Adipocyte (in vitro differentiated cells): Measurements from ENCODE around the gene PRL.

Experiments used
- DNase-seq: peaks from one replicate; pipeline ENCODE4 v3.0.0-alpha.2; 2015; ENCODE audit warnings: low read depth
- H3K27me3 ChIP-seq: replicated peaks from 2 replicates; pipeline ENCODE4 v1.7.0; 2013; ENCODE audit warnings: mild to moderate bottlenecking, low read length, moderate library complexity; ENCODE audit not compliant: control insufficient read depth, insufficient read depth
- H3K36me3 ChIP-seq: 2 replicates; pipeline ENCODE4 v1.7.0; 2013; ENCODE audit warnings: low read length, mild to moderate bottlenecking, moderate library complexity; ENCODE audit not compliant: control insufficient read depth, insufficient read depth, severe bottlenecking
- H3K4me1 ChIP-seq: 2 replicates; pipeline ENCODE4 v1.7.0; 2013; ENCODE audit warnings: mild to moderate bottlenecking, low read length, moderate library complexity; ENCODE audit not compliant: control insufficient read depth, insufficient read depth
- H3K4me3 ChIP-seq: 2 replicates; pipeline ENCODE4 v1.7.0; 2013; ENCODE audit warnings: mild to moderate bottlenecking, low read length, moderate library complexity
- H3K9ac ChIP-seq: 2 replicates; pipeline ENCODE4 v1.7.0; 2013; ENCODE audit warnings: mild to moderate bottlenecking, low read length, moderate library complexity
- H3K9me3 ChIP-seq: 2 replicates; pipeline ENCODE4 v1.7.0; 2013; ENCODE audit warnings: mild to moderate bottlenecking, low read length, moderate library complexity; ENCODE audit not compliant: control insufficient read depth

PRL gene

GRCh38 chr6:22250486-22250885 is 46.4 kb downstream of the PRL start:
- Histone ChIP-seq H3K9me3 (no peaks in the 10 kb centered on the region), H3K9ac (peak overlapping the region; percentile 19), H3K27me3 (no peaks in the 10 kb centered on the region), H3K4me3 (peak overlapping the region; percentile 1), H3K4me1 (peaks cover 48% of the 10 kb centered on the region), H3K36me3 (no peaks in the 10 kb centered on the region)
- no peak for DNase-seq

DNA sequence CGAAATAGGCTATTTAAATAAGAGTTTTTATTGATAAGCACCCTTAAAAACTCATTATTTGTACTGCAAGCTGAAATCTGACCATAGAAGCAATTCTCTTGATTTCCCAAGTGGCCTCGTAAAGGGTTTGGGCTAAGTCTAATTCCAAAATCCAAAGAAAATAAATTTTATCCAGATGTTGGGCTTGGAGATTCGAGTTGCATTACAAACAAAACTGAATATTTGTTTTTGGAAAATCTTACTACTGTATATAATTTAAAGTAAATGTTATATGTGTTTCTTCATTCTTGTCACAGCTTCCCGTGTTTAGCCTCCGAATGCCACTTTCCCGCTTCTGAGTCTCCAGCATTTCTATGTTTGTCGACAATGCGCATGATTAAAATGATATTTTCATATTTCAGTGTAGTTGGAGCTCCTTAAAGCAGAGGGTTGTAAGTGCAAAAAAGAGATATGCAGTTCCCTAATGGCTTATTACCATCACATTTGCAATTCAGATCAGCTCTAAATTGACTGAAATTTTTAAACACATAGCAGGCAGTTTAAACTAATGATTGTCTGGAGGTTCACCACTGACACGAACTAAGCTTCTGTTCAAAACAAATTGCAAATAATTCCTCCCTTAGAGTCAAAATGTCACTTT is 47.0 kb downstream of the PRL start:
- Histone ChIP-seq H3K36me3 (no peaks in the 10 kb centered on the region), H3K9me3 (no peaks in the 10 kb centered on the region), H3K4me3 (peak overlapping the region; percentile 37), H3K9ac (peak overlapping the region; percentile 67), H3K27me3 (no peaks in the 10 kb centered on the region), H3K4me1 (peaks cover 48% of the 10 kb centered on the region)
- DNase-seq = peak; percentile 43

DNA sequence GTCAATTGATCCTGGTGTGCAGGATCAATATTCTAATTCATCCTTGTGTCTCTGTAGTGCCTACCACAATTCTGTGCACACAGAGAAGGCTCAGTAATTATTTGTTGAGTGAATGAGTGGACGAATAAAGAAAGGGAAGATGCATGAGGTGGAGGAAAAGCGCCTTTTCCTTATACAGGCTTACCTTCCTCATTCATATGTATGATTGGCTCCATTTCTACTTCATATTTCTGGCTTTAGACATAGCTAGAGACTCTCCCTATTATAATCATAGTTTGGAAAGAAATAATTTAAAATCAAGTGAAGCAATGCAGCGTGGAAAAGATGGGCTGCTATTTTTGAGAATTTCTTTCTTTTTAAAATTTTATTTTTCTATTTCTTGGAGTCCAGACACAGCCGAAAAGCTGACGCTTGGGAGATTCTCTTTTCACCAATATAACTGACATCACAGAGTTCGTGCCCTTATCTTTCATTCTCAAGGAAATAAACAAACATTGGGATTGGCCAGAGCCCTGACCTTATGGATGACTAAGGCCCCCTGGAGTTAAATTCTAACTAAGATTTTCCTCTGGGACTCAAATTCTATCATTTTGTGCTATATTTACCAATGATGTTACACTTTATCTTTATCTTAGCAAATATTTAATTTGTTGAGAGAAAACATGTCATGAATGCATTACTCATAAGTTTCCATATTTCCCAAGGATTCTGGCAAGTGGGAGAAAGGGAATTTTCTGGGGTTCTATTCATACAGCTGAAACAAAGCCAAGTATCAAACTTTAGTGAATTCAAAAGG is 48.1 kb downstream of the PRL start:
- Histone ChIP-seq H3K4me3 (peak overlapping the region; percentile 58), H3K27me3 (no peaks in the 10 kb centered on the region), H3K9me3 (no peaks in the 10 kb centered on the region), H3K9ac (peak overlapping the region; percentile 67), H3K36me3 (no peaks in the 10 kb centered on the region), H3K4me1 (peaks cover 45% of the 10 kb centered on the region)
- DNase-seq = peak; percentile 57

DNA sequence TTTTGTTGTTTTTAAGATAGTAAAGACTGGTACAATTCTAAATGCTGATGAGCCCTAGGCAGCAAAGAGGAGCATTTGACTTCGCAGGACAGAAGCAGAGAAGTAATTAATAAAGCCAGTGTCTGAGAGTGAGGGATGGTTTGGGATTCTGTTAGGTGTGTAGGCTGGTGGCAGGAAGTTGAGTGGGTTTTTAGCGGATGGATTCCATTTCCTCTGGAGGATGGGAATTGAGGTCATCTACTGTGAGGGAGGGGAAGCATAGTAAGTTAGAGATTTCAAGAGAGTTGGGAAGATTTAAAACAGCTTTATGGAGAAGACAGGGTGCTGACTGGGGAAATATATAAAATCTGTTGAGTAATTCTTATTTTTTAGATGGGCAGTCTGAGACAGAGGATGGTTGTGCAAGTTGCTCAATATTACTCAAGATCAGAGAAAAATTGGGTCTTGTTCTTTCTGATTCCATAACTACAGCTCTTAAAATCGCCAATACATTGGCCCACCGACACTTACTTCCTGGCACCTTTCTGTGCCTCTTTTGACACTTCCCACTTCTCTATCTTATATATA is 48.8 kb downstream of the PRL start:
- H3K9ac ChIP-seq = peak overlapping the region; percentile 67
- peak; percentile 57 for DNase-seq
- peak overlapping the region; percentile 58 for H3K4me3 ChIP-seq

GRCh38 chr6:22240025-22240424 is 56.8 kb downstream of the PRL start:
- Histone ChIP-seq H3K4me3 (no peak overlapping the region), H3K27me3 (no peaks in the 10 kb centered on the region), H3K9ac (no peak overlapping the region), H3K36me3 (no peaks in the 10 kb centered on the region), H3K9me3 (no peaks in the 10 kb centered on the region), H3K4me1 (peaks cover 31% of the 10 kb centered on the region)
- DNase-seq = peak; percentile 42

More for the DNA sequence above, 48.8 kb downstream of the PRL start:
- no peaks in the 10 kb centered on the region for H3K27me3 ChIP-seq
- H3K36me3 ChIP-seq = no peaks in the 10 kb centered on the region
- H3K4me1 ChIP-seq = peaks cover 45% of the 10 kb centered on the region
- no peaks in the 10 kb centered on the region for H3K9me3 ChIP-seq

DNA sequence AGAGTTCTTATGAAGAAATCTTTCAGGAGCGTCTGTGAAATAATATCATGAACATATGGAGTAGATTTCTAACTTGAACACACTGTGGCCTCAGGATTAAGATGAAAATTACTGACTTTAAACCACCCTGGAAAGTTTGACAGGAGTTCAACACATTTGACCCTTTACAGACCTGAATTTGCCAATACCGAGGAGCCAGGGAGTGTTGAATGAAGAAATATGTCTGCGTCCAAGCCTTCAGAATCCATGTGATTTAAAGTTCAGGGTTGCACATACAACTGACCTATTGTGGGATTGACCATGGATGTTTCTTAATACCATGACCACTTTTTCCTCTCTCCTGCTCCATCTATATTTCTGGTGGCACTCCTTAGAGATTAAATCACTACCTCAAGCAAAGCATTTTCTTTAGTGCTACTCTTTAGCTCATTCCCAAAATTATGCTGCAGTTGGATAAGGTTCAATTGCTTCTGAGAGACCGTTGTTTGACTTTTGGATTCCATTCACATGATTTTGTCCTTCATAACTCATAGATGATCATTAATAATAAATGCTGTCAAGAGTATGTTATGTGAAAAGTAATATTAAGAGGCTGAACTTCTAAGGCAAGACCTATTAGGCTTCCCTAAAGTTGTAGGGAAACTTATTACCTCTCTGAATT is 57.4 kb downstream of the PRL start:
- Histone ChIP-seq H3K4me1 (peaks cover 31% of the 10 kb centered on the region), H3K27me3 (no peaks in the 10 kb centered on the region), H3K36me3 (no peaks in the 10 kb centered on the region), H3K9ac (peak overlapping the region; percentile 35), H3K4me3 (no peak overlapping the region), H3K9me3 (no peaks in the 10 kb centered on the region)
- peak; percentile 84 for DNase-seq

DNA sequence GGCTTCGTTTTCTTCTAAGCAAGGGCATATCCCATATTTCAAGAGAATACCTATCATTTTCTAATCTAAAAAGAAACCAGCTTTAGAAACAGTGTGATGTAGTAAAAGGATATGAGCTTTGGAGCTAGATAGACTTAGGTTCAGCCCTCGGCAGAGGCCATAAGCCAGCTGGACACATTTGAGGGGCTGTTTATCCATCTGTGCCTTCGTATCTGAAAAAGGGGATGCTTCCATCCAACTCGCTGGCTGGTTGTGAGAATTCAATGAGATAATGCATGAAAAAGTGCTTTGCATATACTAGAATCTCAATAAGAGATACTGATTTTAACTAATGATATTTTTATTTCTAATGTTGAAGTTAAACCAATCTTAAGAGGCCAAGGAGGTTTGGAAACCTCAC is 58.0 kb downstream of the PRL start:
- no peak overlapping the region for H3K4me3 ChIP-seq
- H3K27me3 ChIP-seq = no peaks in the 10 kb centered on the region
- H3K4me1 ChIP-seq = peaks cover 31% of the 10 kb centered on the region
- no peaks in the 10 kb centered on the region for H3K9me3 ChIP-seq
- DNase-seq = no peak
- peak overlapping the region; percentile 35 for H3K9ac ChIP-seq
- H3K36me3 ChIP-seq = no peaks in the 10 kb centered on the region

DNA sequence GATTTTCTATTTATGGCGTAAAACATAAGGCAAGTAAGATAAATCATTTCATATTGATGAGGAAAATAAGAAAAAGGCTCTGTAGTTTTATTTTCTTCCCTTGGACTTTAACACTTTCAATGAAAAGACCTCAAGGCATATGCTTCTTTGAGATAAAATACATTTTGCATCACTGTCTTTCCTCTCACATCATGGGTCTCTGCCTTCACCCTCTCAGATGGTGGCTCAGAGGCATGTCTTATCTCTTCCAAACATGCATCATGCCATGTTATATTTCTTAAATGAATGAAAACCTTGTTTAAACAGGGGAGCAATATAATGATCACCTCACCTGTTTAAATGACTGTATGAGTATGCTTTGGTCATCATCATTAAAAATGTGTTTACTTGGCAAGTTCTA is 59.3 kb downstream of the PRL start:
- DNase-seq = no peak
- no peaks in the 10 kb centered on the region for H3K36me3 ChIP-seq
- H3K4me1 ChIP-seq = peaks cover 31% of the 10 kb centered on the region
- H3K9me3 ChIP-seq = no peaks in the 10 kb centered on the region
- H3K4me3 ChIP-seq = no peak overlapping the region
- no peak overlapping the region for H3K9ac ChIP-seq
- H3K27me3 ChIP-seq = no peaks in the 10 kb centered on the region
